Caco-2 (cell line): ENCODE data around the gene TMEM74B. TPM values are rescaled to one million over a fixed set of nuclear protein-coding genes. Genes with fewer than 3 reads are reported as not detected.

ENCODE experiments used
- BruUV-seq: library from RNA; stranded (reverse); fragments of 400-500 nt; replicated peaks from 2 replicates; lab custom pipeline; 2021; lab: Mats Ljungman, UMichigan
- CTCF ChIA-PET: fragments of 300-600 bp; sonication (Branson Sonifier 250); formaldehyde crosslinking; loops from one replicate; lab custom pipeline; 2022; ENCODE audit warnings: antibody characterized with exemption; lab: Charles Lee
- POLR2A ChIA-PET: fragments of 300-600 bp; sonication (Branson Sonifier 250); formaldehyde crosslinking; loops from one replicate; lab custom pipeline; 2022; ENCODE audit warnings: antibody characterized with exemption; lab: Charles Lee
- DNase-seq, 2 experiments: peaks; one replicate each; pipeline versions ENCODE4 v3.0.0 to v3.0.0-alpha.2; 2020 to 2022
- H3K27me3 ChIP-seq: replicated peaks from 2 replicates; pipeline ENCODE4 v1.6.0; 2011; ENCODE audit warnings: low read length; ENCODE audit not compliant: control insufficient read depth, insufficient read depth
- H3K36me3 ChIP-seq: 2 replicates; pipeline ENCODE4 v1.5.1; 2011; ENCODE audit warnings: low read length; ENCODE audit not compliant: control insufficient read depth, insufficient read depth
- H3K4me1 ChIP-seq: fragments of 250-450 bp; sonication (Bioruptor Pico); 2 replicates; pipeline ENCODE4 v1.5.1; 2020; ENCODE audit warnings: mild to moderate bottlenecking
- H3K4me3 ChIP-seq: 2 replicates; pipeline ENCODE4 v1.5.1; 2011; ENCODE audit warnings: low read depth, mild to moderate bottlenecking, control low read depth, low read length
- H3K9me3 ChIP-seq: fragments of 250-450 bp; sonication (Bioruptor Pico); 2 replicates; pipeline ENCODE4 v1.5.1; 2020; ENCODE audit warnings: mild to moderate bottlenecking, moderate library complexity
- H3K27ac Mint-ChIP-seq: one replicate; pipeline ENCODE4 v1.8.0; 2022; ENCODE audit warnings: mixed read lengths; ENCODE audit not compliant: unreplicated experiment
- H3K27me3 Mint-ChIP-seq: one replicate; pipeline ENCODE4 v1.8.0; 2022; ENCODE audit warnings: mixed read lengths; ENCODE audit not compliant: insufficient read depth, unreplicated experiment
- H3K36me3 Mint-ChIP-seq: one replicate; pipeline ENCODE4 v1.8.0; 2022; ENCODE audit warnings: mild to moderate bottlenecking, mixed read lengths; ENCODE audit not compliant: insufficient read depth, unreplicated experiment
- H3K4me1 Mint-ChIP-seq: one replicate; pipeline ENCODE4 v1.8.0; 2022; ENCODE audit warnings: low read depth, mixed read lengths; ENCODE audit not compliant: unreplicated experiment
- H3K4me3 Mint-ChIP-seq: one replicate; pipeline ENCODE4 v1.8.0; 2022; ENCODE audit warnings: mild to moderate bottlenecking, moderate library complexity, mixed read lengths; ENCODE audit not compliant: unreplicated experiment
- H3K9me3 Mint-ChIP-seq: one replicate; pipeline ENCODE4 v1.8.0; 2022; ENCODE audit warnings: mixed read lengths; ENCODE audit not compliant: unreplicated experiment
- intact Hi-C: fragments of 100-400 bp; cut with micrococcal nuclease; formaldehyde crosslinking; loops from one replicate; pipeline ENCODE4 v1.10.0; 2022; ENCODE audit not compliant: unreplicated experiment
- total RNA-seq: library from RNA; stranded (reverse); gene quantifications from 2 replicates; pipeline ENCODE4 v1.2.3, GENCODE V29; 2022
- TF ChIP-seq, protein P1 (sequence below), 2 experiments: fragments of 200-600 bp in 1 of 2; IDR thresholded peaks; 1 replicate in 1 of 2; 2 replicates in 1 of 2; pipeline versions ENCODE4 v1.5.1 to v1.8.0; 2011 to 2022; ENCODE audit warnings: antibody characterized with exemption in 1 of 2, control low read depth in 1 of 2, inconsistent platforms in 1 of 2, low read depth in 1 of 2, low read length in 1 of 2, mild to moderate bottlenecking in 1 of 2, moderate library complexity in 1 of 2; ENCODE audit not compliant: insufficient read depth in 1 of 2, severe bottlenecking in 1 of 2, unreplicated experiment in 1 of 2

Gene TMEM74B
- total RNA-seq, 1 experiment from 2014 or later: 6.9 TPM

DNA sequence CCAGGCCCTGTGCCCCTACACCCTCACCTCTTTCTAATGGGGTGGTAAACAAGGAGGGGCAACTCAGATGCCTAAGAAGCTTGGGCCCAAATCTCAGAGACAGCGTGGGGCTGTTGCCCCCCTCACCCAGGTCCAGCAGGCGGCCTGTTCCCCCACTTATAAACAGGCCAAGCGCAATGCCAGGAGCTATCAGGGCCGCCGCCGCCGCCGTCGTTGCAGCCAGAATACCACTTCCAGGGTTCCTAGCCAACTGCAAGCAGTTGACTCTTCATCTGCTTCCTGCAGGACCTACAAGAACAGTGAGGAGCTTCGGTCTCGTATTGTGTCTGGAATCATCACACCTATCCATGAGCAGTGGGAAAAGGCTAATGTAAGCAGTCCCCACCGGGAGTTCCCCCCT lies 49.9 kb downstream of the TMEM74B start:
- no peaks in the 10 kb centered on the region for H3K4me1 ChIP-seq
- H3K4me3 ChIP-seq: no peak overlapping the region
- Mint-ChIP-seq H3K9me3 (no peaks in the 10 kb centered on the region), H3K36me3 (peaks cover 88% of the 10 kb centered on the region), H3K4me1 (no peaks in the 10 kb centered on the region), H3K27me3 (no peaks in the 10 kb centered on the region), H3K4me3 (no peak overlapping the region), H3K27ac (no peak overlapping the region)
- peaks cover 2% of the 10 kb centered on the region; the same call in 1 of the 2 replicates for H3K36me3 ChIP-seq
- TF ChIP-seq, protein P1, sequence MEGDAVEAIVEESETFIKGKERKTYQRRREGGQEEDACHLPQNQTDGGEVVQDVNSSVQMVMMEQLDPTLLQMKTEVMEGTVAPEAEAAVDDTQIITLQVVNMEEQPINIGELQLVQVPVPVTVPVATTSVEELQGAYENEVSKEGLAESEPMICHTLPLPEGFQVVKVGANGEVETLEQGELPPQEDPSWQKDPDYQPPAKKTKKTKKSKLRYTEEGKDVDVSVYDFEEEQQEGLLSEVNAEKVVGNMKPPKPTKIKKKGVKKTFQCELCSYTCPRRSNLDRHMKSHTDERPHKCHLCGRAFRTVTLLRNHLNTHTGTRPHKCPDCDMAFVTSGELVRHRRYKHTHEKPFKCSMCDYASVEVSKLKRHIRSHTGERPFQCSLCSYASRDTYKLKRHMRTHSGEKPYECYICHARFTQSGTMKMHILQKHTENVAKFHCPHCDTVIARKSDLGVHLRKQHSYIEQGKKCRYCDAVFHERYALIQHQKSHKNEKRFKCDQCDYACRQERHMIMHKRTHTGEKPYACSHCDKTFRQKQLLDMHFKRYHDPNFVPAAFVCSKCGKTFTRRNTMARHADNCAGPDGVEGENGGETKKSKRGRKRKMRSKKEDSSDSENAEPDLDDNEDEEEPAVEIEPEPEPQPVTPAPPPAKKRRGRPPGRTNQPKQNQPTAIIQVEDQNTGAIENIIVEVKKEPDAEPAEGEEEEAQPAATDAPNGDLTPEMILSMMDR (IDR thresholded peaks at IDR 0.05; ENCODE audit: insufficient read depth in 1 of 2, low read depth in 1 of 2, low read length in 1 of 2, severe bottlenecking in 1 of 2, unreplicated experiment in 1 of 2): no peak
- DNase-seq: no peak
- H3K9me3 ChIP-seq: peaks cover 3% of the 10 kb centered on the region; the same call in 1 of the 2 replicates
- intact Hi-C loops: no loop called here
- POLR2A ChIA-PET: no interaction called here
- H3K27me3 ChIP-seq: no peaks in the 10 kb centered on the region
- no TSS peak for BruUV-seq
- CTCF ChIA-PET: no interaction called here

DNA sequence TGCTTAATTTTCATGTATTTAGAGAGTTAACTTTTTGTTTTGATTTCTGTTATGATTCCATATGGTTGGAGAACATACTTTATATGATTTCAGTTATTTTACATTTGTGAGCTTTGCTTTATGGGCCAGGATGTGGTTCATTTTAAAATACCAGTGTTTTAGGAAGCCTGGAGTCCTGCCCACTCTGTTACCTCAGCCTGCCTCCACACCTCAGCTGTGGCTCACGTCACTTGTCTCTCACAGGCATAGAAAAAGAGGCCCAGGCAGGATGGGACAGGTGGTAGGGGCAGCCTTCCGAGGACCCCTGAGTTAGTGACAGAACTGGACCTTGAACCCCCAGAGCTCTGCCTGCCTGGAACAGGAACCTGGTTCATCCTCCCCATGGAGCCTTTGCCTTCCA lies 50.4 kb downstream of the TMEM74B start:
- ChIA-PET POLR2A (no interaction called here), CTCF (no interaction called here)
- DNase-seq: no peak
- Histone ChIP-seq H3K27me3 (no peaks in the 10 kb centered on the region), H3K4me3 (no peak overlapping the region), H3K9me3 (peaks cover 3% of the 10 kb centered on the region; the same call in 1 of the 2 replicates), H3K36me3 (peaks cover 2% of the 10 kb centered on the region; the same call in 1 of the 2 replicates), H3K4me1 (no peaks in the 10 kb centered on the region)
- H3K36me3 Mint-ChIP-seq: peaks cover 93% of the 10 kb centered on the region
- TF ChIP-seq, protein P1 (IDR thresholded peaks at IDR 0.05; ENCODE audit: insufficient read depth in 1 of 2, low read depth in 1 of 2, low read length in 1 of 2, severe bottlenecking in 1 of 2, unreplicated experiment in 1 of 2): no peak
- no peak overlapping the region for H3K4me3 Mint-ChIP-seq
- intact Hi-C loops: no loop called here
- H3K27me3 Mint-ChIP-seq: no peaks in the 10 kb centered on the region
- no peaks in the 10 kb centered on the region for H3K9me3 Mint-ChIP-seq
- H3K4me1 Mint-ChIP-seq: no peaks in the 10 kb centered on the region
- no peak overlapping the region for H3K27ac Mint-ChIP-seq
- BruUV-seq: no TSS peak

DNA sequence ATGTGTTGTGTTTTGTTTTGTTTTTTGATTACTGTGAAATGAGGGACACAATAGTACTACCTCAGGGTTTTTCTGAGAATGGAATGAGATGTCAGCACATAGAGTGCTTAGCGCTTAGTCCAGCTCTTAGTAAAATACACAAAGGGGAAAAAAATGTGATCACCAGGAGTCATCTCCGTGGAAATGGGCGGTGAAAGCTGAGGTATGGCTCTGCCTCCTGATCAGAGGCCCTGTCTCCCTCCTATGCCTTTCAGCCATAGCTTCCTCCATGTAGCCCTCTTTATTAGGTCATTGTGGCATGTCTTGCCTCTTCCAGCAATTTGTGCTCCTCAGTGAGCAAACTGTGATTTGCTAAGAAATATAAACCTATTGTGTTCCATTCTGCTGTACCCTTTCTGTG lies 53.4 kb downstream of the TMEM74B start:
- H3K4me1 Mint-ChIP-seq: no peaks in the 10 kb centered on the region
- ChIA-PET POLR2A (no interaction called here), CTCF (no interaction called here)
- no peak overlapping the region for H3K4me3 Mint-ChIP-seq
- DNase-seq: no peak
- BruUV-seq: no TSS peak
- Histone ChIP-seq H3K27me3 (no peaks in the 10 kb centered on the region), H3K9me3 (peaks cover 3% of the 10 kb centered on the region; the same call in 1 of the 2 replicates), H3K36me3 (peaks cover 4% of the 10 kb centered on the region), H3K4me3 (no peak overlapping the region), H3K4me1 (no peaks in the 10 kb centered on the region)
- no peak overlapping the region for H3K27ac Mint-ChIP-seq
- TF ChIP-seq, protein P1 (IDR thresholded peaks at IDR 0.05; ENCODE audit: insufficient read depth in 1 of 2, low read depth in 1 of 2, low read length in 1 of 2, severe bottlenecking in 1 of 2, unreplicated experiment in 1 of 2): no peak
- no peaks in the 10 kb centered on the region for H3K27me3 Mint-ChIP-seq
- intact Hi-C loops: no loop called here
- no peaks in the 10 kb centered on the region for H3K9me3 Mint-ChIP-seq
- peaks cover 91% of the 10 kb centered on the region for H3K36me3 Mint-ChIP-seq
